Right kidney (tissue), 9 donors: ENCODE results near the gene CLN5.
A peak's percentile ranks its signal among the peaks of the same experiment; 100 is the strongest.
"Not testable (repeated sequence)": the region's sequence is repeated elsewhere in the genome, so short reads cannot be mapped to it uniquely, and the experiment has no call there.

Experiments
- DNase-seq: peaks from one replicate; pipeline ENCODE4 v3.0.0-alpha.2; 2016
- long read RNA-seq, 8 donors: transcript quantifications; one replicate each; lab custom pipeline, GENCODE V29; 2026

CLN5 gene
- long read RNA-seq, donor 1, full-length matches to known transcripts = 39 of 51 reads
- long read RNA-seq, donor 1, partial matches to known transcripts = 12 of 51 reads
- long read RNA-seq, donor 1, other reads (novel, unspliced or antisense) = 0 of 51 reads
- long read RNA-seq, donor 2, full-length matches to known transcripts = 16 of 16 reads
- long read RNA-seq, donor 2, partial matches to known transcripts = 0 of 16 reads
- long read RNA-seq, donor 2, other reads (novel, unspliced or antisense) = 0 of 16 reads
- long read RNA-seq, donor 3, full-length matches to known transcripts = 18 of 18 reads
- long read RNA-seq, donor 3, partial matches to known transcripts = 0 of 18 reads
- long read RNA-seq, donor 3, other reads (novel, unspliced or antisense) = 0 of 18 reads
- long read RNA-seq, donor 4, full-length matches to known transcripts = 16 of 16 reads
- long read RNA-seq, donor 4, partial matches to known transcripts = 0 of 16 reads
- long read RNA-seq, donor 4, other reads (novel, unspliced or antisense) = 0 of 16 reads
- long read RNA-seq, donor 5, full-length matches to known transcripts = 26 of 26 reads
- long read RNA-seq, donor 5, partial matches to known transcripts = 0 of 26 reads
- long read RNA-seq, donor 5, other reads (novel, unspliced or antisense) = 0 of 26 reads
- long read RNA-seq, donor 6, full-length matches to known transcripts = 29 of 29 reads
- long read RNA-seq, donor 6, partial matches to known transcripts = 0 of 29 reads
- long read RNA-seq, donor 6, other reads (novel, unspliced or antisense) = 0 of 29 reads
- long read RNA-seq, donor 7, full-length matches to known transcripts = 31 of 64 reads
- long read RNA-seq, donor 7, partial matches to known transcripts = 0 of 64 reads
- long read RNA-seq, donor 7, other reads (novel, unspliced or antisense) = 33 of 64 reads
- long read RNA-seq, donor 8, full-length matches to known transcripts = 32 of 32 reads
- long read RNA-seq, donor 8, partial matches to known transcripts = 0 of 32 reads
- long read RNA-seq, donor 8, other reads (novel, unspliced or antisense) = 0 of 32 reads

GRCh38 chr13:76991796-76992547 lies at the start of gene CLN5:
Gene CLN5, plus strand, starts transcription at chr13:76992081. Its CDS starts 18 bp downstream, at chr13:76992099.
- peak; percentile 88 for DNase-seq

- no peak for DNase-seq
Measured at GRCh38 chr13:76942363-76942762, 49.5 kb upstream of the CLN5 start.

DNA sequence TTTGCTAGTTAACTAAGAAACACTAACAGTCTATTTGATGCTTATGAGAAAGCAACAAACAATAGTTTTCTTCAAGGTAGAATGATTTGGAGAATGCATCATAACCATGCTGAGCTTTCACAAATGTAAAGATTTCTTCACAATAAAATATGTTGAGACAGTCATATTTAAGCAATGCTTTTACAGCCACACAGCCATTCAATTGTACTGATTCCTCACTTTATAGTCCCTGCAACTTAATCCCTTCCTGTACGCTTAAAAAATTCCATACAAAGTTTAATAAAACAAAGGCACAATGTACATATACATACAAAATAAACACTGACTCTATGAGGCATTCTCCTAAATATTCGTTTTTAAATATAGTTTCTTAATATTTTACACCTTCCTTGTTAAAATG lies 48.2 kb upstream of the CLN5 start:
- no peak for DNase-seq

DNA sequence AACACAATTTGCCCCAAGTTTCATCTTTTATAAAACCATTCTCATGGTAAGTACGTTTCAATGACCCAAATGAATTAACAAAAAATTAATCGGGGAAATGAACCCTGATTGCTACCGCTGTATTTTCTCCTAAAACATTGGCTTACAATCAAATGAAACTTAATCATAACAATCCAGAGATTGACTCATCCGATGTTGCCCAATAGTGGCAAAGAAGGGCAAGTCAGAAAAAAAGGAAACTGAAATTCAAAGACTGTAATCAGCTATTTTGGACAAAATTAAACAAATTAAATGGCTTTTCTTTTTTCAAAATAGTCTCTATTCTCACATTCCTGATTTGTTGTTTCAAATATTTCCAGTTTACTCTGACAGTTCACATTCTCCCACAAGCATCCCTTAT lies 47.4 kb upstream of the CLN5 start:
- DNase-seq = no peak

DNA sequence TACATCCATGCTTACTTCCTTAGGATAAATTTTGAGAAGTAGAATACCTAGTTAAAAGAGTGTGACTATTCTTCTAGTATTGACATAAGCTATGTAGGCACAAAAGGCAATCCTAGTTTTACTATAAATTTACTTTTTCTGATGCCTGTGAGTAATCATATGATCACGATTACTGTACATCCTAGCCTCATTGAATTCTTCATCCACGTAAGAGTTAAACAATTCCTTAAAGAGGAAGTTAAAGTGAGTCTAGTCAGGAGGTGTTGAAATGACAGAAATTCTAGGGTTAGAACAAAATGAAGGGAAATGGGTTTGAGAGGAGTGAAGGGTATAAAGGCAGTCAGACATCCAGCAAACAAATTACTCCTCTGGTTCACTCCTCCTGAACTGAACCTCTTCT lies 43.7 kb upstream of the CLN5 start, which contains the start of gene ACOD1:
Gene ACOD1, plus strand, starts transcription at position 363 of the 400 bp plus-strand sequence. CDS start 48 bp downstream, outside the sequence.
- no peak for DNase-seq

DNA sequence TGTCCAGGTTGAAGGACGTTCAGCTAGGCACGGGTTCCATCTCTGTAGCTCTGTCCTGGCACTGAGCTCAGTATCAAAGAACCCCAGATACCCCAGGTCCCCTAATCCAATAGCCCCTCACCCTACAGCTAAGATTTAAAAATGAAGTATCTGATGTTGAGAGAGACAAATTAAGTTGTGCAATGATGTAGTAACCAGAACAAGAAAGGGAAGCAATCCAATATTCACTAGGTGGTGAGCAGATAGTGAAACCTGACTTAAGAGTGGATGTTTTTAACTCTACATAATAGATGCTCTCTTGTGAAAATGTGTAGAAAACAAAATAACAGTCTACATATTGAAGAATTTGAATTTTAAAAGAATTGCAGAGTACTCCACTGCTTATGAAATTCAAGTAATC lies 41.8 kb upstream of the CLN5 start:
- no peak for DNase-seq

DNA sequence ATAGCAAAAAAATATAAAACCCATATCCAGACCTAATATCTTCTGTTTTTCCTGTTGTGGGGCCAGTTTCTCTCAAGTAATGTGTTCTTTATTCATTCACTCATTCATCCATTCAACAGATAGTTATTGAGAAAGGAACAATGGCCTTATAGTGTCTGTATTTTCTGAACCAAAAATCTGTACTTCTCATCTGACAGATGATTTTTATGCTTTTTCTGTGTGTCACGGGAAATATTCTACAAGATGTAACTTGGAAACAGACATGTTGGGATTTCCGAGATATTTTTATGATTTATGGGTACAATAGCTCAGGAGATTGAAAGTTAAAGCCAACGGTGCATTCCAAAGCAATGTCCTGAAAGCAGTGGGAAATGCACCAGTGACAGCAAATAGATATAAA lies 37.9 kb upstream of the CLN5 start:
- DNase-seq = no peak

DNA sequence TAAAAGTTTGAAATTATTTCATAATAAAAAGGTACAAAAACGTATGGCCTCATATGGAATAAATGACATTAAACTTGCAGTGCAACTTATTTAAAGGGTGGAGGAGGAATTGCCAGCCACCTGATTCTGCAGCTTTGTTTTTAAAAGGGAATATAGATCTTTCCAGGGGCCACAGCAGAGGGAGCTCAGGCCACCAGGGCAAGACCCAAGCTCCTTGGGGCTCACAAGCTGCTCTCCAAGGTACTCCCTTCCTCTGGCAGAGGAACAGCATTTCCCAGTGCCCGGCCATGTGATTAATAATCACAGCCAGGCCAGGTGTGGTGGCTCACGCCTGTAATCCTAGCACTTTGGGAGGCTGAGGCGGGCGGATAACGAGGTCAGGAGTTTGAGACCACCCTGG lies 37.3 kb upstream of the CLN5 start:
- no peak for DNase-seq

DNA sequence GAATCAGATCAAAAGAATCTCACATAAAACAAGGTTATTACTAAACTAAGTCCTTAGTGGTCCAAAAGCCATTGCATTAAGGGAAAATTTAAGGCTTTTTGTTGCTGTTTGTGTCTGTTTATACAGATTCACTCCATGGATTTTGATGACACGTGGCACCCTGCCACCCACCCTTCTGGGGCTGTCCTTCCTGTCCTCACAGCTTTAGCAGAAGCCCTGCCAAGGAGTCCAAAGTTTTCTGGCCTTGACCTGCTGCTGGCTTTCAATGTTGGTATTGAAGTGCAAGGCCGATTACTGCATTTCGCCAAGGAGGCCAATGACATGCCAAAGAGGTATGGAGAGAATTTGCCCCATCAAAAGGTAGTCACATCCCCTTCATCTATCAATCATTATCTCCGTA lies 36.7 kb upstream of the CLN5 start:
- DNase-seq = no peak

DNA sequence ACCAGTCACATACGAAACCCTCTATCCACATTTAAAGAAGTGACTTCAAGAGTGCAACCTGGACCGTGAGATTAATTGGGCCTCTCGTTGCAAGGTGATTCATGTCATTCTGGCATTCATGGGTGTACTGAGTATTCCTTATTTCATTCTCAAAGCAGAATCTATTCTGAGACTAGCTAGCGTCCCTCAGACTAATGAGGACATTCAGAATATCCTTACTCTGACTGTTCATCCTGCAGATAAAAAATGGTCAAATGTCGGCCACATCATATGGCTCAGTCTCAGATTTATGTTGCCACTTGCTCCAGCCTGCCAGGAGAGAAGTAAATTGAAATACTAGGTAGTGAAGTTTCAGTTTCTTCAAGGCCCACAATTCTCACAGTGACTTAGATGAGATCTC lies 36.2 kb upstream of the CLN5 start:
- no peak for DNase-seq

DNA sequence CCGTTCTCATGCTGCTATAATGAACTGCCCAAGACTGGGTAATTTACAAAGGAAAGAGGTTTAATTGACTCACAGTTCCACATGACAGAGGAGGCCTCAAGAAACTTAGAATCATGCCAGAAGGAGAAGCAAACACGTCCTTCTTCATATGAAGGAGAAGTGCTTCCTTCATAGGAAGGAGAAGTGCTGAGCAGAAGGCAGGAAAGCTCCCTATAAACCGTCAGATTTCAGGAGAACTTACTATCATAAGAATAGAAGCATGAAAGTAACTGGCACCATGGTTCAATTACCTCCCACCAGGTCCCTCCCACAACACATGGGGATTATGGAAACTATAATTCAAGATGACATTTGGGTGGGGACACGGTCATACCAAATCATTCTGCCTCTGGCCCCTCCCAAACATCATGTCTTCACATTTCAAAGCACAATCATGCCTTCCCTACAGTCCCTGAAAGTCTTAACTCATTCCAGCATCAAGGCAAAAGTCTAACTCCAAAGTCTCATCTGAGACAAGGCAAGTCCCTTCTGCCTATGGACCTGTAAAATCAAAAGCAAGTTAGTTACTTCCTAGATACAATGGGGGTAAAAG lies 32.9 kb upstream of the CLN5 start:
- DNase-seq = no peak

GRCh38 chr13:76959734-76960133 lies 32.1 kb upstream of the CLN5 start:
- not testable (repeated sequence) for DNase-seq

- DNase-seq = peak; percentile 17
Measured at GRCh38 chr13:76965759-76966421, 26.0 kb upstream of the CLN5 start.

- no peak for DNase-seq
Measured at GRCh38 chr13:76967031-76967430, 24.9 kb upstream of the CLN5 start.

DNA sequence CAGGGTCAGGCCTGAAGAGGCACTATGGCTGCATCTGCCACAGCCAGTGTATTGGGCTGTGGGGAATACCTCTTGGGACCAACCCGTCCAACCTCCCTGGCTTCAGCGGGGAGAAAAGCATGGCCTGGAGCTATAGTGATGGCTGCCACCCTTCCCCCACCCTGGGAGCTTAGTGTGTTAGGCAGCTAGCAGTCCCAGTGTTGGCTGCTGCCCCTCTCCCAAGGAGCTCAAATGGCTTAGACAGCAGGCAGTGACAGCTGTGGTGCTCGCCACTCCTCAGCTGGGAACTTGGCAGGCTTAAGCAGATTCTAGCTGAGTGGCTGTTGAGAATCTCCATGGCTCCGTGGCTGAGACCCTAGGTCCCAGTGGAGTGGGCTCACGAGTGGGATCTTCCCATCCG lies 23.8 kb upstream of the CLN5 start:
- no peak for DNase-seq

DNA sequence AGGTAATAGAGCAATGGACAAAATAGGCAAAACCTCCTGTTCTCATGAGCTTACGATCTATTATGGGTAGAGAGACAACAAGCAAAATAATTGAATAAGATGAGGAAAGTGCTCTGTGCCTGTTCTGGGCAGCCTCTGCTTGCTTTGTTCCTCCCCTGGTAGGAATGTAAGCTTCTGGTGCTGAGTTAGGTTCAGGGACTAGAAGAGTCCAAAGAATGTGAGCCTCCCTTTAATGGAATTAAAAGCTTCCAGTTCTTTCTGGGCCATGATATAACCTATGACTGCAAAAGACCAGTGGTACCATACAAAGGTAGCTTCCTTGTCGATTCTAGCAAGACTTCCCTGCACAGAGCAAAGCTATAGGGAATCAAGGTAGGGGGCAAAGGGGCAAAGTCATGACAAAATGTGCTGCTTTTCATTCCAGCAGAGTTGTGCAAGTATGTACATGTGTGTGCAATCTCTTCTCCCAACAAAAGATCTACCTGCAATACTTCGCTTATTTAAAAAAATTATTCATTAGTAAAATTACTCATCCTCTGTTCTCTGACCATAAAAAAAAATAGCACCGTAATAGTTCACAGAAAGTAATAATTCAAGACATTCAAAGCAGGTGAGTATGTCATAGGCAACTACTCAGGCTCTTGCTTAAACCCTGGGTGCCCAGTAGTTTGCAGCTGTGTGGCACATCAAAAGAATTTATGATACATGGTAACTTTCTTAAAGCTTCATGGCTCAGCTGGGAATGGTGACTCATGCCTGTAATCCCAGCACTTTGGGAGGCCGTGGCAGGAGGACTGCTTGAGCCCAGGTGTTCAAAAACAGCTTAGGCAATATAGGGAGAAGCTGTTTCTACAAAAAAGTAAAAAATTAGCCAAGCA lies 22.2 kb upstream of the CLN5 start:
- DNase-seq = no peak

DNA sequence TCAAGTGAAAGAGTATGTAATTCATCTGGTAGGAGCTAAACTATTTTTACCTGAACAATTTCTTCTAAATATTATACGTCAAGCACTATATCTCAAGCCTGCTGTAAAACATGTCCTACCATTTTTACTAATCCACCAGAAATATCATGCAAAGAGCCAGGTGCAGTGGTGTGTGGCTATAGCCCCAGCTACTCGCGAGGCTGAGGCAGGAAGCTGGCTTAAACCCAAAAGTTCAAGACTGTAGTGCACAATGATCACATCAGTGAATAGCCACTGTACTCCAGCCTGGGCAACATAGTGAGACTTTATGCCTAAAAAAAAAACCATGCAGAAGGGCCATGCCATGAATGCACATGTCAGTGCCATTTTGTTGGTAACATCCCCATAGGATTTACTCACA lies 20.7 kb upstream of the CLN5 start:
- no peak for DNase-seq

DNA sequence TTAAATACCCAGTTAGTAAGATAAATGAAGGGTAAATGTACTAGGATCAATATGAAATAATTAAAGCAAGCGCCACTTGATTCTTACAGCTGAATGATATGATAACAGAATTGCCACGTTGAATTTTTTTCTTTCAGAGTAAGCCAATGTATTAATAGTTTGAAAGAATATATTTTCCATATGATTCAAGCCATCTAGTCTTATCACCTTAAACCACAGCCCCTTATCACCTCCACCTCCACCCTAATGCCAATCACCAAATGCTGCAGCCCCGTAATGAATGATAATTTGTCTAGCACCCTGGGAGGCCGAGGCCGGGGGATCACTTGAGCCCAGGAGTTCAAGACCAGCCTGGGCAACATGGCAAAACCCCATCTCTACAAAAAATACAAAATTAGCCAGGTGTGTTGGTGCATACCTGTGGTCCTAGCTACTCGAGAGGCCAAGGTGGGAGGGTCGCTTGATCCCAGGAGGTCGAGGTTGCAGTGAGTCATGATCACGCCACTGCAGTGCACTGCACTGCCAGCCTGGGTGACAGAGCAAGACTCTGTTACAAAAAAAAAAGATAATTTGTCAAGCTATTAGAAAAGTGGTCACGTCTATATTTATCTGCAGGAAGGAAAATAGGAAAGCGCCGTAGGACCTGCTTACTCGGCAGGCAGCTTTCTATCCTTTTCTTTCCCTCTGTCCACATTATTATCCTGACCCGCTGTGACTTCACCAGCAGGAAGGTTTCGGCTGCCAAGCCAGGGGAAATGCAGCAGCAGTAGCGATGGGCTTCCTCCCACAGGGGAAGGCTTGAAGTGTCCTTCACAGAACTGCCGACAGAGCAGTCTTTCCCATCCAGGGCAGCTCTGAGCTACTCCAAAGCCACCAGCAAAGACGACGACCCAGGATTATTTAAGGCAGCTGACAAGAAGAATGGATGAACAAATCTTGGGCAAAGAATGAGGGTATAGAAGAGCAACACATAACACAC lies 19.7 kb upstream of the CLN5 start:
- DNase-seq = no peak
